H9 (cell line): ENCODE measurements around the gene MBTPS1. TPM values are rescaled to one million over a fixed set of nuclear protein-coding genes. Genes with fewer than 3 reads are reported as not detected.

Source experiments
- DNase-seq: peaks from one replicate; pipeline ENCODE4 v3.0.0-alpha.2; 2017
- H2AFZ ChIP-seq: one replicate; pipeline ENCODE4 v1.6.1; 2013; ENCODE audit warnings: mild to moderate bottlenecking, low read length, control low read depth, moderate library complexity
- H2AK5ac ChIP-seq: 2 replicates; pipeline ENCODE4 v1.6.1; 2013; ENCODE audit warnings: low read length, control low read depth, mixed read lengths; ENCODE audit not compliant: insufficient read length
- H2BK120ac ChIP-seq: one replicate; pipeline ENCODE4 v1.6.1; 2013; ENCODE audit warnings: low read depth, mild to moderate bottlenecking, low read length, control low read depth, inconsistent platforms; ENCODE audit not compliant: poor library complexity, severe bottlenecking
- H2BK12ac ChIP-seq: 2 replicates; pipeline ENCODE4 v1.6.1; 2013; ENCODE audit warnings: low read length, control low read depth, mixed read lengths, low read depth; ENCODE audit not compliant: insufficient read length
- H2BK15ac ChIP-seq: 2 replicates; pipeline ENCODE4 v1.6.1; 2013; ENCODE audit warnings: low read depth, low read length, control low read depth
- H2BK20ac ChIP-seq: one replicate; pipeline ENCODE4 v1.6.1; 2013; ENCODE audit warnings: low read depth, mild to moderate bottlenecking, low read length, control low read depth, inconsistent platforms; ENCODE audit not compliant: poor library complexity, severe bottlenecking
- H2BK5ac ChIP-seq: 2 replicates; pipeline ENCODE4 v1.6.1; 2013; ENCODE audit warnings: low read length, control low read depth, mixed read lengths; ENCODE audit not compliant: insufficient read length
- H3K14ac ChIP-seq: 2 replicates; pipeline ENCODE4 v1.6.1; 2013; ENCODE audit warnings: low read length, control low read depth; ENCODE audit not compliant: insufficient read depth
- H3K18ac ChIP-seq: 2 replicates; pipeline ENCODE4 v1.6.1; 2013; ENCODE audit warnings: low read depth, mild to moderate bottlenecking, mixed read lengths, low read length, control low read depth; ENCODE audit not compliant: insufficient read length
- H3K23ac ChIP-seq: 2 replicates; pipeline ENCODE4 v1.6.1; 2013; ENCODE audit warnings: low read length, control low read depth, mixed read lengths, low read depth; ENCODE audit not compliant: insufficient read length
- H3K23me2 ChIP-seq: 2 replicates; pipeline ENCODE4 v1.6.1; 2013; ENCODE audit warnings: low read depth, mild to moderate bottlenecking, mixed read lengths, low read length, control low read depth; ENCODE audit not compliant: insufficient read length, poor library complexity, severe bottlenecking
- H3K27ac ChIP-seq: 2 replicates; pipeline ENCODE4 v1.5.1; 2013; ENCODE audit warnings: low read length, control low read depth, mixed read lengths, low read depth; ENCODE audit not compliant: insufficient read length
- H3K27me3 ChIP-seq: 2 replicates; pipeline ENCODE4 v1.6.1; 2013; ENCODE audit warnings: low read length, control low read depth, inconsistent platforms; ENCODE audit not compliant: insufficient read depth
- H3K4ac ChIP-seq: 2 replicates; pipeline ENCODE4 v1.6.1; 2013; ENCODE audit warnings: low read depth, mild to moderate bottlenecking, control low read depth, inconsistent platforms, low read length, moderate library complexity
- H3K4me1 ChIP-seq: 2 replicates; pipeline ENCODE4 v1.6.1; 2013; ENCODE audit warnings: low read length, control low read depth, inconsistent platforms; ENCODE audit not compliant: insufficient read depth
- H3K4me2 ChIP-seq: 2 replicates; pipeline ENCODE4 v1.6.1; 2013; ENCODE audit warnings: low read length, control low read depth, mixed read lengths; ENCODE audit not compliant: insufficient read length, insufficient read depth
- H3K56ac ChIP-seq: 2 replicates; pipeline ENCODE4 v1.6.1; 2013; ENCODE audit warnings: low read depth, mild to moderate bottlenecking, mixed read lengths, low read length, control low read depth; ENCODE audit not compliant: insufficient read length
- H3K79me1 ChIP-seq: 2 replicates; pipeline ENCODE4 v1.6.1; 2013; ENCODE audit warnings: low read depth, mild to moderate bottlenecking, moderate library complexity, low read length, control low read depth, inconsistent platforms; ENCODE audit not compliant: insufficient read depth, poor library complexity, severe bottlenecking
- H3K79me2 ChIP-seq: 2 replicates; pipeline ENCODE4 v1.6.1; 2013; ENCODE audit warnings: low read length, control low read depth, inconsistent platforms; ENCODE audit not compliant: insufficient read depth
- H3K9ac ChIP-seq: 2 replicates; pipeline ENCODE4 v1.6.1; 2013; ENCODE audit warnings: low read length, control low read depth, mixed read lengths; ENCODE audit not compliant: insufficient read length; ENCODE audit errors: extremely low read depth
- H3K9me3 ChIP-seq: one replicate; pipeline ENCODE4 v1.6.1; 2013; ENCODE audit warnings: low read depth, low read length, inconsistent platforms; ENCODE audit not compliant: control insufficient read depth
- H3T11ph ChIP-seq: one replicate; pipeline ENCODE4 v1.6.1; 2013; ENCODE audit warnings: mild to moderate bottlenecking, low read length, control low read depth, inconsistent platforms
- H4K20me1 ChIP-seq: one replicate; pipeline ENCODE4 v1.6.1; 2013; ENCODE audit not compliant: control insufficient read depth, insufficient read length, insufficient read depth
- H4K5ac ChIP-seq: 2 replicates; pipeline ENCODE4 v1.6.1; 2013; ENCODE audit warnings: low read depth, mild to moderate bottlenecking, mixed read lengths, low read length, control low read depth; ENCODE audit not compliant: insufficient read length
- H4K8ac ChIP-seq: replicated peaks from 2 replicates; pipeline ENCODE4 v1.6.1; 2013; ENCODE audit warnings: low read length, control low read depth, mixed read lengths, low read depth; ENCODE audit not compliant: insufficient read length
- H4K91ac ChIP-seq: 2 replicates; pipeline ENCODE4 v1.6.1; 2013; ENCODE audit warnings: low read depth, mild to moderate bottlenecking, moderate library complexity, mixed read lengths, low read length, control low read depth; ENCODE audit not compliant: insufficient read length
- H3K27ac Mint-ChIP-seq, 3 experiments: 2 replicates in 2 of 3; 3 replicates in 1 of 3; pipeline ENCODE4 v1.8.0; 2020 to 2021; ENCODE audit warnings: mixed read lengths in 3 of 3, mild to moderate bottlenecking in 1 of 3, moderate library complexity in 1 of 3
- H3K27me3 Mint-ChIP-seq: 2 replicates; pipeline ENCODE4 v1.8.0; 2021; ENCODE audit warnings: low read depth, mild to moderate bottlenecking, moderate library complexity, mixed read lengths
- H3K36me3 Mint-ChIP-seq, 3 experiments: 2 replicates in 2 of 3; 3 replicates in 1 of 3; pipeline ENCODE4 v1.8.0; 2020 to 2021; ENCODE audit warnings: low read depth in 3 of 3, mixed read lengths in 3 of 3; ENCODE audit not compliant: insufficient read depth in 1 of 3
- H3K4me1 Mint-ChIP-seq, 2 experiments: 2 replicates each; pipeline ENCODE4 v1.8.0; 2020; ENCODE audit warnings: mixed read lengths in 2 of 2
- H3K4me3 Mint-ChIP-seq, 2 experiments: 2 replicates in 1 of 2; 3 replicates in 1 of 2; pipeline ENCODE4 v1.8.0; 2020 to 2021; ENCODE audit warnings: mild to moderate bottlenecking in 2 of 2, mixed read lengths in 2 of 2, moderate library complexity in 1 of 2
- H3K9me3 Mint-ChIP-seq, 2 experiments: 2 replicates in 1 of 2; 3 replicates in 1 of 2; pipeline ENCODE4 v1.8.0; 2020; ENCODE audit warnings: mild to moderate bottlenecking in 2 of 2, mixed read lengths in 2 of 2, moderate library complexity in 1 of 2
- CTCF ChIP-seq: fragments of 200-600 bp; sonication (generic); conservative IDR thresholded peaks from 3 replicates; pipeline ENCODE4 v1.8.0; 2021; ENCODE audit warnings: antibody characterized with exemption, mild to moderate bottlenecking
- WGBS: extraction: QIAGEN DNeasy Blood & Tissue Kit; methylation state at CpG from one replicate; pipeline ENCODE4 v1.1.7; 2013; ENCODE audit warnings: missing lambda C conversion rate, low lambda C conversion rate, mixed read lengths; ENCODE audit not compliant: insufficient read length; ENCODE audit errors: extremely low coverage; 5-methylcytosine and 5-hydroxymethylcytosine counted together
- total RNA-seq: library from RNA; stranded (reverse); gene quantifications from 2 replicates; pipeline ENCODE4 v1.2.1, GENCODE V29; 2021

Gene MBTPS1
- total RNA-seq, 1 experiment from 2014 or later, result 48.7 TPM

GRCh38 chr16:84026606-84027005 is 90.1 kb downstream of the MBTPS1 start:
- no peak for DNase-seq

More at GRCh38 chr16:84026606-84027005, 90.1 kb downstream of the MBTPS1 start:
- peaks cover 19% of the 10 kb centered on the region for H3K27me3 Mint-ChIP-seq
- Histone ChIP-seq H3K27ac (no peak overlapping the region), H2BK15ac (no peak overlapping the region), H3K79me1 (no peaks in the 10 kb centered on the region), H3K23me2 (no peaks in the 10 kb centered on the region), H3K9ac (no peak overlapping the region), H3K79me2 (no peaks in the 10 kb centered on the region), H3K4me2 (no peak overlapping the region), H3K18ac (no peak overlapping the region), H3T11ph (no peak overlapping the region), H4K20me1 (no peaks in the 10 kb centered on the region), H2AFZ (no peak overlapping the region), H2BK120ac (no peak overlapping the region), H2BK20ac (no peak overlapping the region), H3K23ac (no peak overlapping the region), H3K9me3 (no peaks in the 10 kb centered on the region), H2AK5ac (no peak overlapping the region), H3K56ac (no peak overlapping the region), H2BK12ac (no peak overlapping the region), H2BK5ac (no peak overlapping the region), H3K4me1 (no peaks in the 10 kb centered on the region; the same call in 1 of the 2 replicates), H3K4ac (no peak overlapping the region), H4K8ac (no peak overlapping the region), H4K5ac (no peak overlapping the region), H4K91ac (no peak overlapping the region), H3K14ac (no peak overlapping the region), H3K27me3 (no peaks in the 10 kb centered on the region)
- WGBS, result no CpG with 5 or more reads among the region's 10 CpGs
- H3K4me1 Mint-ChIP-seq, result peaks cover 26 to 35% of the 10 kb centered on the region in 2 experiments
- peaks cover 3 to 7% (median 4%) of the 10 kb centered on the region in 3 experiments; a peak in 6 of 7 replicates for H3K36me3 Mint-ChIP-seq
- no peak overlapping the region for H3K4me3 Mint-ChIP-seq
- no peak for TF ChIP-seq CTCF
- peaks cover 7 to 8% of the 10 kb centered on the region in 2 experiments for H3K9me3 Mint-ChIP-seq
- peak overlapping the region in 1 of 3 experiments; percentile 24; a peak in 1 of 7 replicates for H3K27ac Mint-ChIP-seq
